AG09319 (cell line): ENCODE results near the gene ZNF212.
"Not testable (repeated sequence)": the region's sequence is repeated elsewhere in the genome, so short reads cannot be mapped to it uniquely, and the experiment has no call there.

ENCODE experiments used
- DNase-seq: peaks from one replicate; pipeline ENCODE4 v3.0.0-alpha.2; 2010; ENCODE audit warnings: low read depth; ENCODE audit errors: extremely low read depth
- TF ChIP-seq, protein P1 (sequence below): IDR thresholded peaks from 2 replicates; pipeline ENCODE4 v1.5.1; 2011; ENCODE audit warnings: low read depth, mild to moderate bottlenecking, inconsistent platforms, low read length, moderate library complexity

ZNF212 gene

DNA sequence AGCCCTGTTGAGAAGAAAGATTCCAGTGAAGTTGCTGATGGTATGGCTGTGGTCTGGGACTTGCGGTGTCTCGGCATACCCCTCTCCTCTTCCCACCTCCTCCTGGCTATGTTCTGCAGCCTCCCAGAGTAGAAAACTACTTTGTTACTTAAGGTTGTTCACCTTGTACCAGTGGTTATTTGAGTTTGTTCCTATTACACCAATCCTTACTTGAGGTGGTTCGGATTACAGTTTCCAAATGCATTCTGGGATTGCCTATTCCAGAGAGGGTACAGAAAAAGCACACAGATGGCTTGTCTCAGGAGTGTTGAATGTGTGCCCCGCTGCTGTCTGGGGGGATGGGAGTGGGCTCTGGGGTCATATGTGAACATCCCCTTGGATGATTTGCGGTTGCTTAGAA lies 15.7 kb downstream of the ZNF212 start:
- TF ChIP-seq, protein P1, sequence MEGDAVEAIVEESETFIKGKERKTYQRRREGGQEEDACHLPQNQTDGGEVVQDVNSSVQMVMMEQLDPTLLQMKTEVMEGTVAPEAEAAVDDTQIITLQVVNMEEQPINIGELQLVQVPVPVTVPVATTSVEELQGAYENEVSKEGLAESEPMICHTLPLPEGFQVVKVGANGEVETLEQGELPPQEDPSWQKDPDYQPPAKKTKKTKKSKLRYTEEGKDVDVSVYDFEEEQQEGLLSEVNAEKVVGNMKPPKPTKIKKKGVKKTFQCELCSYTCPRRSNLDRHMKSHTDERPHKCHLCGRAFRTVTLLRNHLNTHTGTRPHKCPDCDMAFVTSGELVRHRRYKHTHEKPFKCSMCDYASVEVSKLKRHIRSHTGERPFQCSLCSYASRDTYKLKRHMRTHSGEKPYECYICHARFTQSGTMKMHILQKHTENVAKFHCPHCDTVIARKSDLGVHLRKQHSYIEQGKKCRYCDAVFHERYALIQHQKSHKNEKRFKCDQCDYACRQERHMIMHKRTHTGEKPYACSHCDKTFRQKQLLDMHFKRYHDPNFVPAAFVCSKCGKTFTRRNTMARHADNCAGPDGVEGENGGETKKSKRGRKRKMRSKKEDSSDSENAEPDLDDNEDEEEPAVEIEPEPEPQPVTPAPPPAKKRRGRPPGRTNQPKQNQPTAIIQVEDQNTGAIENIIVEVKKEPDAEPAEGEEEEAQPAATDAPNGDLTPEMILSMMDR: no peak

DNA sequence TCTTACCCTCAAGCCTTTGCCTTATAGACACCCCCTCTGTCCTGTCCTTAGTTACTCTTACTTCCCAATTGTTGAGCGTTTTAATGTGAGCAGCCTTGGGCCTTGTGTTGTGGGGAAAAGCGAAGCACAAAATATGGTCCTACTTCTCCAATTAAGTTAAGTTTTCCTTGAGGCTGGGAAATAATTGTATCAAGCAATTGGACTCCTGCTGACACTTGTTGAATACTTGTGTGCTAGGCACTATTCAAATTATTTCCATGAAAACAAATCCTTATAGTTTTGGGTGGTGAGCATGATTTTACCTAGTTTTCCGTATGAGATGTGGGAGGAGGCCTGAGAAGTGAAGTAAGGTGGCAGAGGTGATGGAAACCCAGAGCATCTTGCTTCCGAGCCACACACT lies 17.1 kb downstream of the ZNF212 start:
- DNase-seq: no peak
- TF ChIP-seq, protein P1: no peak

More for the DNA sequence above, 15.7 kb downstream of the ZNF212 start:
- no peak for DNase-seq

DNA sequence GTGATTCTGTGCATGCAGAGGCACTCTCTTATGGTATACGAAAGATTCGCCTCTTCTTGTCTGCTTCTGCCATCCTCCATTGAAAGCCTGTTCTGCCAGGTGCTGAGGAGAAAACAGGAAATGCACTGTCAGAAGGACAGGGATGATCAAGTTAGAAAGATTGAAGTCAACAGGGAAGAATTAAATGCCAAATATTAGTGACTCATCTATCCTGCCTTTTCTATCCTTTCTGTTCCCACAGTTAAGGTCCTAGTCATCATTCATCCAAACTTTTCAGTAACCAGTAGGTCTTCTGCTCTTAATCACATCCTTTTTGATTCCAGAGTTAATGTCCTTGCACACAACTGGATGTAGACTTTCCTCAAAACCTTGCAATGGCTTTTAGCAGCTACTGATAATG lies 17.7 kb downstream of the ZNF212 start:
- TF ChIP-seq, protein P1: no peak
- no peak for DNase-seq

DNA sequence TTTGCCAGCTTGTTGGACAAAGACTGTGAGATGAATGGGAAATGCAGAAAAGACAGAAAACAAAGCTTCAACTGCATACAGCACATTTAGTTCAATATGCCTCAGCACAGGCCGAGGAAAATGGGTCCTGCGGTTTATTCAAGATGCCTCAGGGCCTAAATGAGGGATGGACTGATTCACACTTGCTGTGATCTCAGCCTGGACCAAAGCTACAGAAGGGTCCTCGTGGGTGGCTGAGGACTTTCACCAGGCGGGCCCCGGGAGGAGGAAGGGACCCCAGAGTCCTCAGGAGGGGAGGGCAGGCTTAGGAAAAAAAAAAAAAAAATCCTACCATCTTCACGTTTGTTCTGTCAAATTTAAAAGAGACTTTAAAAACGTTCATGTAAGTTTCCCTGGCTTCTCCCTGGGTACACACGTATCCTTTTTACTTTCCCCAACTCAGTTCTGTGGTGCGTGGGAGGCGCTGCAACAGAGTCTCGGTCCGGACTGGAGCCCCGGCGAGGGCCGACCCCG lies 21.9 kb downstream of the ZNF212 start:
- DNase-seq: no peak
- TF ChIP-seq, protein P1: no peak; the same call in 1 of the 2 replicates

DNA sequence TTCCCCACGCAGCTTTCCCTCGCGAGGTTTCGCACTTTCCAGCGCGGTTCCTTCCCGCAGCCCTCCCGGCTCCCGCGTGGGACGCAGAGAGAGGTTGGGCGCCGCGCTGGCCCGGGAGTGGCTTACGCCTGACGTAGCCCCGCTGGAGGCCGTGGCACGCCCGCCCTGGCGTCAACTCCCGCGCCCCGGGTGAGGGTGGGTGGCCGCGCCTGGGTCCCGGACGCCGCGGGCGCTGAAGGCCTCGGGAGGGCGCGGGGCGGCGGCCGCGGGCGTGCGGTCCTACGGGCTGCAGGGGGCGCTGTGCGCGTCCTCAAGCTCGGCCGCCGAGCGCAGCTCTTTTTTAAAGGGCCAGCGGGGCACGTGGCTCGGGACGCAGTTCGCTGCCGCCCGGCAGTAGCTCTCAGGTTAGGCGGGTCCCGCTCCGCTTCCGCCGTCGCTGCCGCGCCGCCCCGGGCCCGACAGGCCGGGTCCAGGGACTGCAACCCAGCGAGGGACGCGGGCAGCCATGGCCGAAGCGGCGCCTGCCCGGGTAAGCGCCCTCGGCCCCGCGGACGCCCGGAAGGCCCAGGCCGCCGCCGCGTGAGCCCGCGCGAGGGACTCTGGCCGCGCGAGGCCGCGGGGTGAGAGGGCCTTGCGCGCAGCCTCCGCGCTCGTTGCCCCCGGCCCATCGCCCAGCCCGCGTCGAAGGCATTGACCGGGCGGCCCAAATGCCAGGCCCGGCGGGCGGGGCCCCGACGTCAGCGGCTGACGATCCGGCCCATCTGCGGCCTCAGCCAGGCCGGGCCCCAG lies 22.6 kb downstream of the ZNF212 start, which contains the start of gene ZNF783:
TSS of gene ZNF783 (plus strand) at position 368 of the 789 bp plus-strand sequence. CDS start at position 506, 138 bp downstream.
- peak; percentile 77 for DNase-seq
- TF ChIP-seq, protein P1: peak; percentile 43

DNA sequence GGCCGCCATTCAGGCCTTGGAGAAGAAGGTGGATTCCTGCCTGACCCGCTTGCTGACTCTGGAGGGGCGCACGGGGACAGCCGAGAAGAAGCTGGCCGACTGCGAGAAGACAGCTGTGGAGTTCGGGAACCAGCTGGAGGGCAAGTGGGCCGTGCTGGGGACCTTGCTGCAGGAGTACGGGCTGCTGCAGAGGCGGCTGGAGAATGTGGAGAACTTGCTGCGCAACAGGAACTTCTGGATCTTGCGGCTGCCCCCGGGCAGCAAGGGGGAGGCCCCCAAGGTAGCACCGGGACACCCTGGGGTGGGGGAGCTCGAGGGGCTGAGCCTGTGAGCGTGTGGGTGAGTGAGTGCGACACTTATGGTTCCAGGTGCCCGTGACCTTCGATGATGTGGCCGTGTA lies 27.0 kb downstream of the ZNF212 start:
- DNase-seq: no peak
- TF ChIP-seq, protein P1: no peak

DNA sequence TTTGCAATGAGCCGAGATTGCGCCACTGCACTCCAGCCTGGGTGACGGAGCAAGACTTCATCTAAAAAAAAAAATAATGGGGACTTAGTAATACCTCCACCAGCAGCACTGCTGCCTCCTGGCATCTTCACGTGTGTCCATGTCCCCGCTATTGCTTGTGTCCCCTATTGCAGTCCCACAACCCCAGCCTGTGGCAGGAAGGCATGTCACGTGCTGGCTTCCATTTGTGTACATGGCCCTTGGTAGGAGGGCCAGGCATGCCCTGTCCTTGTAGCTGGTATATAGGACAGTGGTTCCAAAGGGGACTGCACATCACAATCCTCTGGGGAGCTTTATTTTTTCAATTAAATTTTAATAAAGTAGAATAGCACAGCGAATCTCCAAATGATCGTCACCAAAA lies 28.3 kb downstream of the ZNF212 start:
- TF ChIP-seq, protein P1: no peak
- no peak for DNase-seq

DNA sequence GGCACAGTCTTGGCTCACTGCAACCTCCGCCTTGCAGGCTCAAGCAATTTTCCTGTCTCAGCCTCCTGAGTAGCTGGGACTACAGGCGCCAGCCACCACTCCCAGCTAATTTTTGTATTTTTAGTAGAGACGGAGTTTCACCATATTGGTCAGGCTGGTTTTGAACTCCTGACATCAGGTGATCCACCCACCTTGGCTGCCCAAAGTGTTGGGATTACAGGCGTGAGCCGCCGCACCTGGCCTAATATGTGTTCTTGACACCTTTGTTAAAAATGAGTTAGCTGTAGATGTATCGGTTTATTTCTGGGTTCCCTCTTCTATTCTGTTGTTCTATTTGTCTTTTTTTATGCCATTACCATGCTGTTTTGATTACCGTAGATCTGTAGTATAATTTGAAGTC lies 35.0 kb downstream of the ZNF212 start:
- not testable (repeated sequence) for DNase-seq
